NT2/D1 (cell line): ENCODE data around the gene PAFAH2.

ENCODE experiments used
- DNase-seq: peaks from one replicate; pipeline ENCODE4 v3.0.0-alpha.2; 2011; ENCODE audit warnings: low read depth, low spot score
- H3K27me3 ChIP-seq: 2 replicates; pipeline ENCODE4 v1.6.0; 2011; ENCODE audit warnings: mild to moderate bottlenecking; ENCODE audit not compliant: insufficient read length, insufficient read depth
- H3K36me3 ChIP-seq: 2 replicates; pipeline ENCODE4 v1.6.1; 2011; ENCODE audit warnings: mild to moderate bottlenecking, low read length, mixed read lengths; ENCODE audit not compliant: insufficient read depth, insufficient read length
- H3K4me1 ChIP-seq: 2 replicates; pipeline ENCODE4 v1.5.1; 2011; ENCODE audit not compliant: insufficient read depth, insufficient read length
- H3K4me3 ChIP-seq: 2 replicates; pipeline ENCODE4 v1.5.1; 2011; ENCODE audit warnings: low read depth; ENCODE audit not compliant: insufficient read length
- H3K9ac ChIP-seq: 2 replicates; pipeline ENCODE4 v1.6.0; 2011; ENCODE audit warnings: low read depth; ENCODE audit not compliant: insufficient read length
- H3K9me3 ChIP-seq: 2 replicates; pipeline ENCODE4 v1.5.1; 2011; ENCODE audit warnings: mild to moderate bottlenecking, low read length; ENCODE audit not compliant: insufficient read depth
- SUZ12 ChIP-seq: IDR thresholded peaks from 2 replicates; pipeline ENCODE4 v1.6.1; 2011; ENCODE audit not compliant: insufficient read length, insufficient read depth; ENCODE audit errors: extremely low read depth
- YY1 ChIP-seq: IDR thresholded peaks from 2 replicates; pipeline ENCODE4 v1.6.1; 2011; ENCODE audit not compliant: insufficient read length, insufficient read depth
- ZNF274 ChIP-seq: IDR thresholded peaks from 2 replicates; pipeline ENCODE4 v1.6.1; 2011; ENCODE audit warnings: mild to moderate bottlenecking, low read depth, low read length

PAFAH2 gene

GRCh38 chr1:25993197-25993951 is 4.5 kb downstream of the PAFAH2 start:
- Histone ChIP-seq H3K9me3 (no peaks in the 10 kb centered on the region), H3K9ac (no peak overlapping the region), H3K27me3 (no peaks in the 10 kb centered on the region), H3K36me3 (peaks cover 39% of the 10 kb centered on the region), H3K4me3 (no peak overlapping the region), H3K4me1 (peaks cover 2% of the 10 kb centered on the region)
- TF ChIP-seq YY1 (no peak), ZNF274 (no peak), SUZ12 (no peak)
- DNase-seq, result no peak

GRCh38 chr1:25992689-25993171 is 5.1 kb downstream of the PAFAH2 start:
- H3K9ac ChIP-seq, result no peak overlapping the region
- H3K9me3 ChIP-seq, result no peaks in the 10 kb centered on the region
- peaks cover 46% of the 10 kb centered on the region for H3K36me3 ChIP-seq
- H3K27me3 ChIP-seq, result no peaks in the 10 kb centered on the region
- no peak for TF ChIP-seq YY1
- TF ChIP-seq SUZ12, result no peak
- TF ChIP-seq ZNF274, result no peak
- no peak for DNase-seq
- H3K4me1 ChIP-seq, result peaks cover 2% of the 10 kb centered on the region
- H3K4me3 ChIP-seq, result no peak overlapping the region

GRCh38 chr1:25991937-25992688 is 5.8 kb downstream of the PAFAH2 start:
- H3K9me3 ChIP-seq, result no peaks in the 10 kb centered on the region
- no peak overlapping the region for H3K9ac ChIP-seq
- no peak overlapping the region for H3K4me3 ChIP-seq
- TF ChIP-seq SUZ12, result no peak
- H3K27me3 ChIP-seq, result no peaks in the 10 kb centered on the region
- peaks cover 52% of the 10 kb centered on the region for H3K36me3 ChIP-seq
- no peak for DNase-seq
- peaks cover 2% of the 10 kb centered on the region for H3K4me1 ChIP-seq

GRCh38 chr1:25990702-25991395 is 7.0 kb downstream of the PAFAH2 start:
- Histone ChIP-seq H3K4me1 (no peaks in the 10 kb centered on the region), H3K9me3 (no peaks in the 10 kb centered on the region), H3K4me3 (no peak overlapping the region), H3K9ac (no peak overlapping the region), H3K36me3 (peaks cover 56% of the 10 kb centered on the region), H3K27me3 (no peaks in the 10 kb centered on the region)
- DNase-seq, result no peak
- TF ChIP-seq YY1 (no peak), SUZ12 (no peak), ZNF274 (no peak)

GRCh38 chr1:25990251-25990650 is 7.6 kb downstream of the PAFAH2 start:
- DNase-seq, result no peak
- Histone ChIP-seq H3K27me3 (no peaks in the 10 kb centered on the region), H3K4me3 (no peak overlapping the region), H3K36me3 (peaks cover 62% of the 10 kb centered on the region), H3K9me3 (no peaks in the 10 kb centered on the region), H3K4me1 (no peaks in the 10 kb centered on the region), H3K9ac (no peak overlapping the region)
- TF ChIP-seq SUZ12 (no peak), YY1 (no peak), ZNF274 (no peak)

GRCh38 chr1:25989440-25990234 is 8.2 kb downstream of the PAFAH2 start:
- peaks cover 64% of the 10 kb centered on the region for H3K36me3 ChIP-seq
- H3K9me3 ChIP-seq, result no peaks in the 10 kb centered on the region
- no peaks in the 10 kb centered on the region for H3K4me1 ChIP-seq
- TF ChIP-seq ZNF274 (no peak), YY1 (no peak), SUZ12 (no peak)
- DNase-seq, result no peak
- H3K4me3 ChIP-seq, result no peak overlapping the region
- no peak overlapping the region for H3K9ac ChIP-seq
- no peaks in the 10 kb centered on the region for H3K27me3 ChIP-seq
